Gastrocnemius medialis (tissue), 4 donors: Measurements from ENCODE around the gene CDC42EP2.

Source experiments
- CTCF ChIP-seq, 5 experiments: fragments of 450-650 bp in 3 of 5; fragments of 200-600 bp in 2 of 5; sonication (generic) in 2 of 5; IDR thresholded peaks in 4 of 5; conservative IDR thresholded peaks in 1 of 5; 1 replicate in 4 of 5; 2 replicates in 1 of 5; pipeline ENCODE4 v1.5.1; 2016 to 2019; ENCODE audit warnings: antibody characterized with exemption in 5 of 5, mild to moderate bottlenecking in 3 of 5, moderate library complexity in 3 of 5
- POLR2A ChIP-seq, 2 donors: fragments of 450-650 bp; IDR thresholded peaks; one replicate each; pipeline ENCODE4 v1.6.1; 2017; ENCODE audit warnings: antibody characterized with exemption in 2 of 2, mild to moderate bottlenecking in 2 of 2, moderate library complexity in 2 of 2

GRCh38 chr11:65295571-65296341 lies 18.9 kb upstream of the CDC42EP2 start:
- TF ChIP-seq CTCF (IDR thresholded peaks at IDR 0.05 in 4 of 5, conservative IDR thresholded peaks at IDR 0.05 in 1 of 5) (no peak), POLR2A (IDR thresholded peaks at IDR 0.05) (no peak)
